Caco-2 (cell line): Measurements from ENCODE around the gene DHCR24. TPM values are rescaled to one million over a fixed set of nuclear protein-coding genes. Genes with fewer than 3 reads are reported as not detected.

Source experiments
- BruUV-seq: library from RNA; stranded (reverse); fragments of 400-500 nt; replicated peaks from 2 replicates; lab custom pipeline; 2021; lab: Mats Ljungman, UMichigan
- CTCF ChIA-PET: fragments of 300-600 bp; sonication (Branson Sonifier 250); formaldehyde crosslinking; loops from one replicate; lab custom pipeline; 2022; ENCODE audit warnings: antibody characterized with exemption; lab: Charles Lee
- POLR2A ChIA-PET: fragments of 300-600 bp; sonication (Branson Sonifier 250); formaldehyde crosslinking; loops from one replicate; lab custom pipeline; 2022; ENCODE audit warnings: antibody characterized with exemption; lab: Charles Lee
- DNase-seq, 2 experiments: peaks; one replicate each; pipeline versions ENCODE4 v3.0.0 to v3.0.0-alpha.2; 2020 to 2022
- H3K27me3 ChIP-seq: replicated peaks from 2 replicates; pipeline ENCODE4 v1.6.0; 2011; ENCODE audit warnings: low read length; ENCODE audit not compliant: control insufficient read depth, insufficient read depth
- H3K36me3 ChIP-seq: 2 replicates; pipeline ENCODE4 v1.5.1; 2011; ENCODE audit warnings: low read length; ENCODE audit not compliant: control insufficient read depth, insufficient read depth
- H3K4me1 ChIP-seq: fragments of 250-450 bp; sonication (Bioruptor Pico); 2 replicates; pipeline ENCODE4 v1.5.1; 2020; ENCODE audit warnings: mild to moderate bottlenecking
- H3K4me3 ChIP-seq: 2 replicates; pipeline ENCODE4 v1.5.1; 2011; ENCODE audit warnings: low read depth, mild to moderate bottlenecking, control low read depth, low read length
- H3K9me3 ChIP-seq: fragments of 250-450 bp; sonication (Bioruptor Pico); 2 replicates; pipeline ENCODE4 v1.5.1; 2020; ENCODE audit warnings: mild to moderate bottlenecking, moderate library complexity
- H3K27ac Mint-ChIP-seq: one replicate; pipeline ENCODE4 v1.8.0; 2022; ENCODE audit warnings: mixed read lengths; ENCODE audit not compliant: unreplicated experiment
- H3K27me3 Mint-ChIP-seq: one replicate; pipeline ENCODE4 v1.8.0; 2022; ENCODE audit warnings: mixed read lengths; ENCODE audit not compliant: insufficient read depth, unreplicated experiment
- H3K36me3 Mint-ChIP-seq: one replicate; pipeline ENCODE4 v1.8.0; 2022; ENCODE audit warnings: mild to moderate bottlenecking, mixed read lengths; ENCODE audit not compliant: insufficient read depth, unreplicated experiment
- H3K4me1 Mint-ChIP-seq: one replicate; pipeline ENCODE4 v1.8.0; 2022; ENCODE audit warnings: low read depth, mixed read lengths; ENCODE audit not compliant: unreplicated experiment
- H3K4me3 Mint-ChIP-seq: one replicate; pipeline ENCODE4 v1.8.0; 2022; ENCODE audit warnings: mild to moderate bottlenecking, moderate library complexity, mixed read lengths; ENCODE audit not compliant: unreplicated experiment
- H3K9me3 Mint-ChIP-seq: one replicate; pipeline ENCODE4 v1.8.0; 2022; ENCODE audit warnings: mixed read lengths; ENCODE audit not compliant: unreplicated experiment
- intact Hi-C: fragments of 100-400 bp; cut with micrococcal nuclease; formaldehyde crosslinking; loops from one replicate; pipeline ENCODE4 v1.10.0; 2022; ENCODE audit not compliant: unreplicated experiment
- total RNA-seq: library from RNA; stranded (reverse); gene quantifications from 2 replicates; pipeline ENCODE4 v1.2.3, GENCODE V29; 2022
- TF ChIP-seq, protein P1 (sequence below), 2 experiments: fragments of 200-600 bp in 1 of 2; IDR thresholded peaks; 1 replicate in 1 of 2; 2 replicates in 1 of 2; pipeline versions ENCODE4 v1.5.1 to v1.8.0; 2011 to 2022; ENCODE audit warnings: antibody characterized with exemption in 1 of 2, control low read depth in 1 of 2, inconsistent platforms in 1 of 2, low read depth in 1 of 2, low read length in 1 of 2, mild to moderate bottlenecking in 1 of 2, moderate library complexity in 1 of 2; ENCODE audit not compliant: insufficient read depth in 1 of 2, severe bottlenecking in 1 of 2, unreplicated experiment in 1 of 2

DHCR24 gene
- total RNA-seq, 1 experiment from 2014 or later, result 522 TPM

DNA sequence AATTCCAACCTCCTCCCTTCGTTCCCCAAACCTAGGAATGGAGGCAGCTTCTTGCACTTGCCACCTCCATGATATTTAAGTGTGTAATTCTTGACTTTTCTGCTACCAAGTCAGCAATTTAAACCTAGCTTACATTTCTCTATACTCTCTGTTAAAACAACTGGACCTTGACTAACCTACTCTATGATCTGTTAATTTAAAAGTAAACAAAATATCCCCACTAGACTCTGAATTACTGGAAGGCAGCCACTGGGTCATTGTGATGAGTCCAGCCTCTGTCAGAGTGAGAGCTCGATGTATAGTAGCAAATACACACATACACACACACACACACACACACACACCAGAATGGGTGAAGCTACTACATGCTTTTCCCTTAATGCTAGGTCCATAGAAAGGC lies 40.0 kb upstream of the DHCR24 start:
- TF ChIP-seq, protein P1, sequence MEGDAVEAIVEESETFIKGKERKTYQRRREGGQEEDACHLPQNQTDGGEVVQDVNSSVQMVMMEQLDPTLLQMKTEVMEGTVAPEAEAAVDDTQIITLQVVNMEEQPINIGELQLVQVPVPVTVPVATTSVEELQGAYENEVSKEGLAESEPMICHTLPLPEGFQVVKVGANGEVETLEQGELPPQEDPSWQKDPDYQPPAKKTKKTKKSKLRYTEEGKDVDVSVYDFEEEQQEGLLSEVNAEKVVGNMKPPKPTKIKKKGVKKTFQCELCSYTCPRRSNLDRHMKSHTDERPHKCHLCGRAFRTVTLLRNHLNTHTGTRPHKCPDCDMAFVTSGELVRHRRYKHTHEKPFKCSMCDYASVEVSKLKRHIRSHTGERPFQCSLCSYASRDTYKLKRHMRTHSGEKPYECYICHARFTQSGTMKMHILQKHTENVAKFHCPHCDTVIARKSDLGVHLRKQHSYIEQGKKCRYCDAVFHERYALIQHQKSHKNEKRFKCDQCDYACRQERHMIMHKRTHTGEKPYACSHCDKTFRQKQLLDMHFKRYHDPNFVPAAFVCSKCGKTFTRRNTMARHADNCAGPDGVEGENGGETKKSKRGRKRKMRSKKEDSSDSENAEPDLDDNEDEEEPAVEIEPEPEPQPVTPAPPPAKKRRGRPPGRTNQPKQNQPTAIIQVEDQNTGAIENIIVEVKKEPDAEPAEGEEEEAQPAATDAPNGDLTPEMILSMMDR (IDR thresholded peaks at IDR 0.05; ENCODE audit: insufficient read depth in 1 of 2, low read depth in 1 of 2, low read length in 1 of 2, severe bottlenecking in 1 of 2, unreplicated experiment in 1 of 2), result no peak
- Mint-ChIP-seq H3K27me3 (no peaks in the 10 kb centered on the region), H3K36me3 (no peaks in the 10 kb centered on the region), H3K27ac (no peak overlapping the region), H3K4me3 (no peak overlapping the region), H3K9me3 (peaks cover 8% of the 10 kb centered on the region), H3K4me1 (no peaks in the 10 kb centered on the region)
- ChIA-PET CTCF (no interaction called here), POLR2A (interaction anchor here (0.5 kb wide), 1 partner anchor 49 kb away, joined by 3 read pairs; no protein-coding TSS in a partner anchor)
- no peaks in the 10 kb centered on the region for H3K36me3 ChIP-seq
- DNase-seq, result no peak
- BruUV-seq, result no TSS peak
- no peak overlapping the region for H3K4me3 ChIP-seq
- H3K4me1 ChIP-seq, result no peaks in the 10 kb centered on the region
- H3K27me3 ChIP-seq, result no peaks in the 10 kb centered on the region
- no peaks in the 10 kb centered on the region for H3K9me3 ChIP-seq
- intact Hi-C loops, result no loop called here

DNA sequence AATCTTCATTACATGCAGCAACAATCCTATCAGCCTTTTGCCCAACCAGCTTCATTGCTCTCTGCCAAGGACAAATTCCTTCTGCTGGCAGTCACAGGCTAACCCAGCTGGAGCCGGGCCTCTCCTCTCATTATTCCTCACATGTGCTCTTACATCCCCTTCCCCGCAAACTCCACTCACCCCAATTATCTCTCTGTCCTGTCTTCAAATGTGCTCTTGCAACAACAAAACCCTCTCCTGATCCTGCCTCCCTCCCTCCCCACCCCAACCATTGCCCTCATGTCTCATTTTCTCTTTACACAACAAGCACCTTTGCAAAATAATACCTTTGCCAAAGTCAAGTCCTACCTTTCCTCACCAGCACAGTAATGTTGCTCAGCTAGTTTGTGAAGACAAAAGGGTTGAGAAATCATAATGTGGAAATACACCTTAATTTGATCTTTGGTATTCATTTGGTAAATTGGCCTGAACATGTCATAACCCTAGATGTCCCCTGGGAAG lies 36.0 kb upstream of the DHCR24 start:
- DNase-seq, result no peak
- H3K9me3 Mint-ChIP-seq, result no peaks in the 10 kb centered on the region

GRCh38 chr1:54922040-54922761 lies 35.2 kb upstream of the DHCR24 start:
- H3K9me3 Mint-ChIP-seq, result no peaks in the 10 kb centered on the region
- TF ChIP-seq, protein P1 (IDR thresholded peaks at IDR 0.05; ENCODE audit: insufficient read depth in 1 of 2, low read depth in 1 of 2, low read length in 1 of 2, severe bottlenecking in 1 of 2, unreplicated experiment in 1 of 2), result no peak
- Histone ChIP-seq H3K36me3 (no peaks in the 10 kb centered on the region), H3K4me1 (no peaks in the 10 kb centered on the region), H3K4me3 (no peak overlapping the region), H3K27me3 (no peaks in the 10 kb centered on the region), H3K9me3 (no peaks in the 10 kb centered on the region)
- H3K4me1 Mint-ChIP-seq, result no peaks in the 10 kb centered on the region
- no peak for DNase-seq
- ChIA-PET POLR2A (no interaction called here), CTCF (no interaction called here)
- H3K27ac Mint-ChIP-seq, result no peak overlapping the region
- intact Hi-C loops, result no loop called here
- no peak overlapping the region for H3K4me3 Mint-ChIP-seq
- BruUV-seq, result no TSS peak
- H3K27me3 Mint-ChIP-seq, result no peaks in the 10 kb centered on the region
- H3K36me3 Mint-ChIP-seq, result no peaks in the 10 kb centered on the region

More for the DNA sequence above, 36.0 kb upstream of the DHCR24 start:
- ChIA-PET POLR2A (no interaction called here), CTCF (no interaction called here)
- Mint-ChIP-seq H3K27me3 (no peaks in the 10 kb centered on the region), H3K4me1 (no peaks in the 10 kb centered on the region), H3K27ac (no peak overlapping the region), H3K36me3 (no peaks in the 10 kb centered on the region), H3K4me3 (no peak overlapping the region)
- H3K4me3 ChIP-seq, result no peak overlapping the region
- TF ChIP-seq, protein P1 (IDR thresholded peaks at IDR 0.05; ENCODE audit: insufficient read depth in 1 of 2, low read depth in 1 of 2, low read length in 1 of 2, severe bottlenecking in 1 of 2, unreplicated experiment in 1 of 2), result no peak
- H3K36me3 ChIP-seq, result no peaks in the 10 kb centered on the region
- H3K27me3 ChIP-seq, result no peaks in the 10 kb centered on the region
- intact Hi-C loops, result no loop called here
- no peaks in the 10 kb centered on the region for H3K4me1 ChIP-seq
- no peaks in the 10 kb centered on the region for H3K9me3 ChIP-seq
- no TSS peak for BruUV-seq
